Uterus (tissue), 4 donors: ENCODE data around the gene NT5M. TPM values are rescaled to one million over a fixed set of nuclear protein-coding genes. Genes with fewer than 3 reads are reported as not detected.

Source experiments
- DNase-seq, 2 donors: peaks; one replicate each; pipeline ENCODE4 v3.0.0-alpha.2; 2019 to 2020
- H3K27ac ChIP-seq, 2 donors: fragments of 200-600 bp; sonication (generic); 1 replicate in 1 of 2; 2 replicates in 1 of 2; pipeline ENCODE4 v1.5.1; 2016 to 2018
- H3K27me3 ChIP-seq, 2 donors: fragments of 200-600 bp; sonication (generic); one replicate each; pipeline ENCODE4 v1.5.1; 2018 to 2019; ENCODE audit warnings: control low read depth in 1 of 2
- H3K36me3 ChIP-seq, 2 donors: fragments of 200-600 bp; sonication (generic); one replicate each; pipeline ENCODE4 v1.5.1; 2019; ENCODE audit warnings: control low read depth in 1 of 2
- H3K4me1 ChIP-seq, 2 donors: fragments of 200-600 bp; sonication (generic); one replicate each; pipeline ENCODE4 v1.5.1; 2018 to 2019; ENCODE audit warnings: control low read depth in 1 of 2
- H3K4me3 ChIP-seq, 2 donors: fragments of 200-600 bp; sonication (generic); 1 replicate in 1 of 2; 2 replicates in 1 of 2; pipeline ENCODE4 v1.5.1; 2018 to 2019; ENCODE audit warnings: mild to moderate bottlenecking in 1 of 2
- H3K9me3 ChIP-seq, 2 donors: fragments of 200-600 bp; sonication (generic); one replicate each; pipeline ENCODE4 v1.5.1; 2019; ENCODE audit warnings: control low read depth in 1 of 2
- POLR2A ChIP-seq, 2 donors: fragments of 450-650 bp; IDR thresholded peaks; one replicate each; pipeline ENCODE4 v1.6.1; 2016; ENCODE audit warnings: antibody characterized with exemption in 2 of 2, mild to moderate bottlenecking in 1 of 2, moderate library complexity in 1 of 2
- intact Hi-C: fragments of 100-400 bp; cut with DNase I; formaldehyde crosslinking; loops from one replicate; pipeline ENCODE4 v1.15.1; 2023; ENCODE audit warnings: low total_unique reads
- total RNA-seq, 4 donors: library from RNA; depleted of rRNA in 3 of 4; stranded (reverse); fragments of >200 nt in 3 of 4; gene quantifications; one replicate each; pipeline versions ENCODE4 v1.1.0 to v1.2.4, GENCODE V29; 2014 to 2023
- TF ChIP-seq, protein P1 (sequence below), 4 experiments: fragments of 200-600 bp in 2 of 4; fragments of 450-650 bp in 2 of 4; sonication (generic) in 2 of 4; IDR thresholded peaks; one replicate each; pipeline ENCODE4 v1.5.1; 2016 to 2019; ENCODE audit warnings: antibody characterized with exemption in 4 of 4, mild to moderate bottlenecking in 2 of 4, moderate library complexity in 1 of 4
- donor health status: DM: yes; HTN: yes; CAD: no.

The NT5M gene
- total RNA-seq, 4 donors from 2014 or later, result 0.26 to 7.8 (median 2.8) TPM

DNA sequence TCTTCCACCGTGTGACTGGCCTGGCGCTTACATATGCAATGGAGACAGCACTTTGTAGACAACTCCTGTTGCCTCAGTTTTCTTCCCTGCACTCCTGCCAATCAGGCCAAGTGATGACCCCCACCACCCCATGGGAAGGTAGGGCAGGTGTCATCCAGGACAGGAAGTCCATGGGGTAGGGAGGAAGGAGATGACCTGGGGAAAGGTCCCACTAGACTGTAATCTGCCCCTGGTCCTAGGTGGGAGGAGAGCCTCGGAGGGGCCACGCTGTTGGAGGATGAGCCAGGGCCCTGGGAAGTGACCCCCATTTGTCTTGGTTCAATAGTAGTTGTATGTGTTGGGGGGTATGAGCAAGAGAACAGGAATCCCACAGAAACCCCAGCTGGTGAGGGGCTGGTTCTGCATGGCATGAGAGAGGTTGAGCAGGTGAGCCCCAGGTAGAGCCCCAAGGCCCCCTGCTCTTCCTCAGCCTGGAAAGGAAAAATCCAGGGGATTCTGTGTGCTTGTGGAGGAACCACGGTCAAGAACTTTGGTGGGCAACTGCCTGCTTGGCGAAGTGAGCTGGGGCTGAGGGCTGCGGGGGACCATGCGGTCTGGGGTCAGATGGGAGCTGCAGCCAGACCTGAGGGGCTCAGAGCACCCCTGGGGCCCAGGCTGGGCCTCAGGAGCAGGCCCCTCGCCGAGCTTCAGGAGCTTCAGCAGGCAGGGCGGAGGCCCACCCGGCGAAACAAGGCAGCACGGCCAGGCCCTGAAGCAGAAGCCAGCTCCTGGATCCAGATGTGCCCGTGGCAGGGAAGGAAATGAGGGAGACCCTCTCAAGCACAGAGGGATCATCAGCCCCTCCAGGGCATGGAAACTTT, 50.7 kb downstream of the NT5M start:
- no peaks in the 10 kb centered on the region for H3K36me3 ChIP-seq
- DNase-seq, result peak in 1 of 2 donors; percentile 10
- no peaks in the 10 kb centered on the region for H3K4me1 ChIP-seq
- no peak overlapping the region for H3K4me3 ChIP-seq
- H3K27me3 ChIP-seq, result no peaks in the 10 kb centered on the region
- intact Hi-C loops, result loop anchor here (2.0 kb wide), 1 partner anchor 289 kb away; no protein-coding TSS in a partner anchor
- H3K27ac ChIP-seq, result no peak overlapping the region
- no peak for TF ChIP-seq POLR2A (IDR thresholded peaks at IDR 0.05)
- TF ChIP-seq, protein P1, sequence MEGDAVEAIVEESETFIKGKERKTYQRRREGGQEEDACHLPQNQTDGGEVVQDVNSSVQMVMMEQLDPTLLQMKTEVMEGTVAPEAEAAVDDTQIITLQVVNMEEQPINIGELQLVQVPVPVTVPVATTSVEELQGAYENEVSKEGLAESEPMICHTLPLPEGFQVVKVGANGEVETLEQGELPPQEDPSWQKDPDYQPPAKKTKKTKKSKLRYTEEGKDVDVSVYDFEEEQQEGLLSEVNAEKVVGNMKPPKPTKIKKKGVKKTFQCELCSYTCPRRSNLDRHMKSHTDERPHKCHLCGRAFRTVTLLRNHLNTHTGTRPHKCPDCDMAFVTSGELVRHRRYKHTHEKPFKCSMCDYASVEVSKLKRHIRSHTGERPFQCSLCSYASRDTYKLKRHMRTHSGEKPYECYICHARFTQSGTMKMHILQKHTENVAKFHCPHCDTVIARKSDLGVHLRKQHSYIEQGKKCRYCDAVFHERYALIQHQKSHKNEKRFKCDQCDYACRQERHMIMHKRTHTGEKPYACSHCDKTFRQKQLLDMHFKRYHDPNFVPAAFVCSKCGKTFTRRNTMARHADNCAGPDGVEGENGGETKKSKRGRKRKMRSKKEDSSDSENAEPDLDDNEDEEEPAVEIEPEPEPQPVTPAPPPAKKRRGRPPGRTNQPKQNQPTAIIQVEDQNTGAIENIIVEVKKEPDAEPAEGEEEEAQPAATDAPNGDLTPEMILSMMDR (IDR thresholded peaks at IDR 0.05), result no peak
- no peaks in the 10 kb centered on the region for H3K9me3 ChIP-seq

DNA sequence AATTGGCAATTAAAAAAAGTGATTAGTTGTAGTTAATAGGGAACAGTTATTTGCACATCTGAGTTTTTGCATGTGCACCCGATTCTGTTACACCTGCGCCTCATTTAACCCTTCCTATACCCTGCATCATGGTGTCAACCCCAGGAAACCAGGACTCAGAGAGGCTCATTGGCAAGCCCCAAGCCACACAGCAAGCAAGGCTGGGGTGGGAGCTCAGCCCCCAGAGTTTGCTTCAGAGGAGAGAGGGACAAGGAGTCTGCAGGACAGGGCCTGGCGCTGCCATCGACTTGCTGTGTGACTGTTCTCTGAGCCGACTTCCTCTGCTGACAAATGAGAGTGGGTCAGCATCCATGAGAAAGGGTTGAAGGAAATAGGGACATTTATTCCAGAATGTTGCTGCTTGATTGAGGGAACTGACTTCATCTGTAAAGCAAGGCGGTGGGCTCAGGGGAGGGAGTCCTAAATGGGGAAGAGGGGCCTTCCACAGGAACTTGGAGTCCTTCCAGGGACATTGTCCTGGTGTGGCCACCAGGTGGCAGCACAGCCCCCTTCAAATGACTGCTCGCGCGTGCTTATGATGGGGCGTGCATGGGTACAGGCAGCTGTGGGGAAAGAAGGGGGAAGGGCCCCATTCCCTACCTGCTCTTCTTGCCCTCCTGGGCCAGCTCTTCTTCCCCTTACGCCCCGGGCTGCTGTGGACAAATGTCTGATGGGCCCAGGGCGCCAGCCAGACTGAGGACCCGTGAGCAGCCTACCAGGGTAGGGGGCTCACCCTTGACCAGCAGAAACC, 51.6 kb downstream of the NT5M start:
- no peaks in the 10 kb centered on the region for H3K36me3 ChIP-seq
- H3K27ac ChIP-seq, result no peak overlapping the region
- intact Hi-C loops, result loop anchor here (2.0 kb wide), 1 partner anchor 288 kb away; no protein-coding TSS in a partner anchor
- H3K9me3 ChIP-seq, result no peaks in the 10 kb centered on the region
- no peak for TF ChIP-seq POLR2A (IDR thresholded peaks at IDR 0.05)
- TF ChIP-seq, protein P1 (IDR thresholded peaks at IDR 0.05), result peak; percentile 86 to 90 (median 88)
- H3K4me3 ChIP-seq, result no peak overlapping the region
- peak; percentile 64 to 65 for DNase-seq
- no peaks in the 10 kb centered on the region for H3K27me3 ChIP-seq
- no peaks in the 10 kb centered on the region for H3K4me1 ChIP-seq

DNA sequence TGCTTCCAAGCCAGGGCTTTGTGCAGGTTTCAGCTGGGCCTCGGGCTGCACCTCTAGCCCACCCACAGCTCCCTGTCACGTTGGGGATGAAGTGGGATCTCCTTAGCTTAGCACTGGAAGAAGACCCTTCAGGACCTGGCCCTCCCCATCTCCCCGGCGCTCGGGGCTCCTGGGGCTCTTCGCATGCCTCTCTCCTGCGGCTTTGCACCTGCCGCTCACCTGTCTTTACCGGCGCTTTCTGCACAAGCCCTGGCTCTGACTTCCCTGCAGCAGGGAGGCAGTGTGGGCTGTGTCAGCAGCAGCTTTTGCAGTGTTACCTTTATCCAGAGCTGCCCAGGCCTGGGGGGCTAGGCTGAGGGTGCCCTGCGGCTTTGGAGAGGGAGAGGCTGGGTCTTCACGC, 52.3 kb downstream of the NT5M start:
- intact Hi-C loops, result loop anchor here (2.0 kb wide), 1 partner anchor 287 kb away; no protein-coding TSS in a partner anchor
- H3K4me1 ChIP-seq, result no peaks in the 10 kb centered on the region
- no peak overlapping the region for H3K27ac ChIP-seq
- DNase-seq, result peak in 1 of 2 donors; percentile 8
- no peaks in the 10 kb centered on the region for H3K9me3 ChIP-seq
- H3K36me3 ChIP-seq, result no peaks in the 10 kb centered on the region
- TF ChIP-seq POLR2A (IDR thresholded peaks at IDR 0.05), result no peak
- TF ChIP-seq, protein P1 (IDR thresholded peaks at IDR 0.05), result no peak
- H3K4me3 ChIP-seq, result no peak overlapping the region
- no peaks in the 10 kb centered on the region for H3K27me3 ChIP-seq

DNA sequence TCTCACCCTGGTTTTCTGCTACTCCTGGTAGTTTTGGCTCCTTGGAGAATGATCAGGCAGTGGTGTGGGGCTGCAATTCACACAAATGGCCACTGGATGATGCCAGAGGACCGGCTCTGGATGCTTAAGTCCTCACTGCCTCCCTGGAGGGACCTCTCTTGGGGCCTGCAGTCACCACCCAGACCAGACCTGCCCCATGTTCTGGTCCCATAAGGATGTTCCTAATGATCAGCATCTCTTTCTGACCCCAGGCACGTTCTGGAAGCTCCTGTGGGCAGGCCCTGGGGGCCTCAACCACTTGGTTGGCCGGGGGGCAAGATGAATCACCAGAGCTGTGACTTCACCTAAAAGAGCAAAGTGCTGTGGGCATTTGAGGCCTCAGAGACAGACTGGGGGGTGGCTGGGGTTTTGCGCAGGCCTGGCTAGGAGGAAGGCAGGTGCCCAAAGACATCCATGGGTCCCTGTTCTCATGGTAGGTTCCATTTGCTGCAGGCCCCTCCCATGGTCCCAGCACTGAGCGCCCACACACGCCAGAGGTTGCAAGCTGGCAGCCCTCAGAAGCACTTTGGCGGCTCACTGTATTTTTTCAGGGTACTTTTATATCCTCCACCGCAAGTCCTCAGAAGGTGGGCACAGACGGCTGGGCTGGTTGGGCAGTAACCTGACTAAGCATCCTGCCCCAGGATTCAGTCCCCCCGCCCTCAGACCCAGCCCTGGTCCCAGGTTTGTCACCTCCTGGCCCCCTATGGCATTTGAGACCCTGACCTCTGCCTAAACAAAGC, 53.2 kb downstream of the NT5M start:
- no peaks in the 10 kb centered on the region for H3K9me3 ChIP-seq
- H3K27ac ChIP-seq, result no peak overlapping the region
- no peaks in the 10 kb centered on the region for H3K27me3 ChIP-seq
- no peaks in the 10 kb centered on the region for H3K4me1 ChIP-seq
- intact Hi-C loops, result no loop called here
- H3K36me3 ChIP-seq, result no peaks in the 10 kb centered on the region
- H3K4me3 ChIP-seq, result no peak overlapping the region
- peak; percentile 70 to 76 for DNase-seq
- TF ChIP-seq, protein P1 (IDR thresholded peaks at IDR 0.05), result peak; percentile 95 to 99 (median 98)
- TF ChIP-seq POLR2A (IDR thresholded peaks at IDR 0.05), result no peak
